ENCODE data around the gene CTAGE1.

The CTAGE1 gene

GRCh38 chr18:22436136-22436535 is 18.4 kb upstream of the CTAGE1 start:
- DNase-seq (ENCODE audit: extremely low read depth in 1 of 2, low read depth in 1 of 2), result no peak

- DNase-seq (ENCODE audit: extremely low read depth in 1 of 2, low read depth in 1 of 2), result no peak
Measured at GRCh38 chr18:22434973-22435608, 17.4 kb upstream of the CTAGE1 start.

GRCh38 chr18:22433956-22434355 is 16.2 kb upstream of the CTAGE1 start:
- DNase-seq (ENCODE audit: extremely low read depth in 1 of 2, low read depth in 1 of 2), result no peak

GRCh38 chr18:22432657-22433137 is 15.0 kb upstream of the CTAGE1 start:
- DNase-seq (ENCODE audit: extremely low read depth in 1 of 2, low read depth in 1 of 2), result no peak

- DNase-seq (ENCODE audit: extremely low read depth in 1 of 2, low read depth in 1 of 2), result no peak
Measured at GRCh38 chr18:22429564-22429963, 11.8 kb upstream of the CTAGE1 start.

GRCh38 chr18:22428672-22429071 is 11.0 kb upstream of the CTAGE1 start:
- no peak for DNase-seq (ENCODE audit: extremely low read depth in 1 of 2, low read depth in 1 of 2)

GRCh38 chr18:22427822-22428549 is 10.3 kb upstream of the CTAGE1 start:
- DNase-seq (ENCODE audit: extremely low read depth in 1 of 2, low read depth in 1 of 2), result no peak

GRCh38 chr18:22424565-22424963 is 6.8 kb upstream of the CTAGE1 start:
- no peak for DNase-seq (ENCODE audit: extremely low read depth in 1 of 2, low read depth in 1 of 2)

GRCh38 chr18:22423878-22424564 is 6.3 kb upstream of the CTAGE1 start:
- DNase-seq (ENCODE audit: extremely low read depth in 1 of 2, low read depth in 1 of 2), result no peak

- DNase-seq (ENCODE audit: extremely low read depth in 1 of 2, low read depth in 1 of 2), result no peak
Measured at GRCh38 chr18:22422909-22423548, 5.3 kb upstream of the CTAGE1 start.

GRCh38 chr18:22420652-22421051 is 2.9 kb upstream of the CTAGE1 start:
- DNase-seq (ENCODE audit: extremely low read depth in 1 of 2, low read depth in 1 of 2), result no peak

- DNase-seq (ENCODE audit: extremely low read depth in 1 of 2, low read depth in 1 of 2), result no peak
Measured at GRCh38 chr18:22412176-22412911, 5.4 kb downstream of the CTAGE1 start.

- no peak for DNase-seq (ENCODE audit: extremely low read depth in 1 of 2, low read depth in 1 of 2)
Measured at GRCh38 chr18:22411446-22411845, 6.3 kb downstream of the CTAGE1 start.

GRCh38 chr18:22410126-22410525 is 7.6 kb downstream of the CTAGE1 start:
- no peak for DNase-seq (ENCODE audit: extremely low read depth in 1 of 2, low read depth in 1 of 2)

- no peak for DNase-seq (ENCODE audit: extremely low read depth in 1 of 2, low read depth in 1 of 2)
Measured at GRCh38 chr18:22409445-22409844, 8.3 kb downstream of the CTAGE1 start.

- DNase-seq (ENCODE audit: extremely low read depth in 1 of 2, low read depth in 1 of 2), result no peak
Measured at GRCh38 chr18:22408059-22408458, 9.7 kb downstream of the CTAGE1 start.

- DNase-seq (ENCODE audit: extremely low read depth in 1 of 2, low read depth in 1 of 2), result no peak
Measured at GRCh38 chr18:22405142-22405541, 12.6 kb downstream of the CTAGE1 start.

- no peak for DNase-seq (ENCODE audit: extremely low read depth in 1 of 2, low read depth in 1 of 2)
Measured at GRCh38 chr18:22403950-22404349, 13.8 kb downstream of the CTAGE1 start.

GRCh38 chr18:22399949-22400348 is 17.8 kb downstream of the CTAGE1 start:
- DNase-seq (ENCODE audit: extremely low read depth in 1 of 2, low read depth in 1 of 2), result no peak

- DNase-seq (ENCODE audit: extremely low read depth in 1 of 2, low read depth in 1 of 2), result no peak
Measured at GRCh38 chr18:22398464-22398863, 19.3 kb downstream of the CTAGE1 start.

- no peak for DNase-seq (ENCODE audit: extremely low read depth in 1 of 2, low read depth in 1 of 2)
Measured at GRCh38 chr18:22394428-22394827, 23.3 kb downstream of the CTAGE1 start.
